Neural cell (in vitro differentiated cells): ENCODE data around the gene COL28A1.

ENCODE experiments used
- CTCF ChIP-seq: fragments of 450-650 bp; IDR thresholded peaks from 2 replicates; pipeline ENCODE4 v1.5.1; 2014; ENCODE audit warnings: antibody characterized with exemption, mild to moderate bottlenecking, moderate library complexity; ENCODE audit not compliant: poor library complexity, severe bottlenecking
- EP300 ChIP-seq: fragments of 450-650 bp; conservative IDR thresholded peaks from 2 replicates; pipeline ENCODE4 v1.6.1; 2014; ENCODE audit warnings: antibody characterized with exemption, mild to moderate bottlenecking, moderate library complexity; ENCODE audit not compliant: poor library complexity, severe bottlenecking
- EZH2 ChIP-seq: fragments of 200-600, 300-800 bp; shearing (Covaris generic), sonication (generic); IDR thresholded peaks from 2 replicates; pipeline ENCODE4 v1.6.1; 2014; ENCODE audit warnings: antibody characterized with exemption, low read length, borderline replicate concordance, mild to moderate bottlenecking; ENCODE audit not compliant: insufficient read depth, poor library complexity, severe bottlenecking
- MXI1 ChIP-seq: fragments of 450-650 bp; conservative IDR thresholded peaks from 2 replicates; pipeline ENCODE4 v1.6.1; 2014; ENCODE audit warnings: antibody characterized with exemption, mild to moderate bottlenecking; ENCODE audit not compliant: poor library complexity, severe bottlenecking
- POLR2AphosphoS5 ChIP-seq: IDR thresholded peaks from 2 replicates; pipeline ENCODE4 v1.6.1; 2012
- RAD21 ChIP-seq: fragments of 450-650 bp; conservative IDR thresholded peaks from 2 replicates; pipeline ENCODE4 v1.6.1; 2014; ENCODE audit warnings: antibody characterized with exemption, mild to moderate bottlenecking, moderate library complexity
- REST ChIP-seq: IDR thresholded peaks from 2 replicates; pipeline ENCODE4 v1.6.1; 2012; ENCODE audit warnings: borderline replicate concordance
- TAF1 ChIP-seq: IDR thresholded peaks from 2 replicates; pipeline ENCODE4 v1.6.1; 2012; ENCODE audit warnings: low read depth

GRCh38 chr7:7539711-7540110 is 4.0 kb upstream of the COL28A1 start:
- no peak for TF ChIP-seq CTCF
- TF ChIP-seq POLR2AphosphoS5, result no peak
- TF ChIP-seq REST, result no peak
- TF ChIP-seq RAD21, result no peak
- no peak for TF ChIP-seq TAF1
- no peak for TF ChIP-seq EZH2
- TF ChIP-seq MXI1, result no peak
- no peak for TF ChIP-seq EP300
